ENCODE measurements around the gene PGAM2. TPM values are rescaled to one million over a fixed set of nuclear protein-coding genes. Genes with fewer than 3 reads are reported as not detected.

PGAM2 gene
- polyA plus RNA-seq, 4 donors, result 2.2 to 3.4 (median 2.8) TPM

DNA sequence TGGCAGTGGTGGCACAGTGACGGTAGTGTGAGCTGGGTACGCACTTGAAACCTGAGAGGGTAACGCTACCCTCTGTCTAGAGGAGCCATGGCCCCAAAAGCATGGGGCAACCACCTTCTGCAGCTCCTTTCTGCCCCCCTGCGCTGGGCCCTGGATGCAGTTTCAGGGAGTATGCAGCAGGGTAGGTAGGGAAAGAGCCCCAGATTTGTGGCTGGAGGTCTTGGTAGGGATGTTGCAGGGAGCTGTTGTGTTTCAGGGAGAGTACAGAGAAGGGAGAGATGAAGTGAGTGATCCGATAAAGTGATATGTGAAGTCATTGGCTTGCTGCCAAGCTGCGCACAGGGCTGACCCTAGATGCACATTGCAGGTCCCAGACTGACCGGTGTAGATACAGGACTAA, 2.7 kb upstream of the PGAM2 start:
- DNase-seq (ENCODE audit: low read depth in 4 of 4, low spot score in 2 of 4), result no peak

DNA sequence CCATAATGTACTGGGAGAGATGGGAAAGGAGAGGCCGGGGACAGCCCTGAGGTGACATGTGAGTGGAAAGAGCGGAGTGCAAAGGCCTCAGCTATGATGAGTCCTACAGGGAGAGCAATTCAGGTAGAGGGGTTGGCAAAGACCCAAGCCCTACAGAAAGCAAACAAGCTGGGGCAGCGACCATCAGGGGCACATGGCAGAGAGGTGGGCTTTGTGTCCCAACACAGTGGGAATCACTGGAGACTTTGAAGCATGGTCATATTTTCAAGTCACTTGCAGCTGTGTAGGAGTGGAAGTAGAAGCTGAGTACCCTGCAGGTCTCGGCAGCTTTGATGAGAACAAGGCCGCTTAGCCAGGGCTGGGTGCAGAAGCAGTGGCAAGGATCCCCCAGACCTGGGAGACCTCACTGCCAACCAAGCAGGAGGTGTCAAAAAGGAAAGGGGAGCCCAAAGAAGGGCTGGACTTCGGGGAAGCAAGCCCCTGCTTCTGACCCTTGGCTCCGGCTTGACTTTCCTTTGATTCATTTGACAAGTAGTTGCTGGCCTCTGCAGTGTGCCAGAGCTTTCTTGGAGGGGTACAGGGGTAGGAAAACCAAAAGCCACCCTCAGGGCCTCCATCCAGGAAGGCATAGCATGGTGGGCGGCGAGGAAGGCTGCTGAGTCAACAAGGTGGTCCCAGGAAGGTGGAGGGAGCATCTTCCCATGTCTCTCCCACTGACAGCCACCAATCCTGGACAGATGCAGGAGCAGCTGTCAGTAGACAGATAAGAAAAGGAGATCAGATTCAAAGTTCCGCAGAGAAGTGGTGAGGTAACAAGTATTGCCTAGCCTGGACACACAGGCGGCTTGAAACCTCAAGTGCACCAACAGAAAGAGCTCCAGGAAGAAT, 1.9 kb upstream of the PGAM2 start:
- DNase-seq (ENCODE audit: low read depth in 4 of 4, low spot score in 2 of 4), result no peak

DNA sequence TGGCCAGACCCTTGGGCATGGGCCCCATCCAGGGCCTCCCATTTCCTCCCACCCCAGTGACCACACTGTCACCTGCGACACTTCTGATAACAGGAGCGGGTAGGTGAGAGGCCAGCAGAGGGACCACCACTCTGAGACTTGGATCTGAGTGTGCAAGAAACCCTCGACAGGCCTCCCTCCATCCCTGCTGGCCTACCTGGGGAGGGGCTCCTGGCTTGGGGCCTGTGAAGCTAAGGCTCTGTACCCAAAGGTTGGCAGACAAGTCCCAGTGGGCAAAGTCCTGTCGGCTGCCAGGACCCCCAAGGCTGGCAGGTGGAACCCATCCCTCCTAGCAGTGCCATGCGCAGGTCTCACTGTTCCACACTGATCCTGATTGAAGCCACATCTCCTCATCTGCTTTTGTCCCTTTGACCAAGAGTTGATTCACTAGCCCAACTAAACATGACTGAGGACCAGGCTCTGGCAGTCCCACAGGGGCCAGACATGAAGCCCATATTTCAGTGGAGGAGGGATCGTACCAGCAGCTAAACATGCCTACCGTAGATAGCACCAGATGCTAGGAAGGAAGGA, 1.2 kb upstream of the PGAM2 start:
- DNase-seq (ENCODE audit: low read depth in 4 of 4, low spot score in 2 of 4), result no peak

DNA sequence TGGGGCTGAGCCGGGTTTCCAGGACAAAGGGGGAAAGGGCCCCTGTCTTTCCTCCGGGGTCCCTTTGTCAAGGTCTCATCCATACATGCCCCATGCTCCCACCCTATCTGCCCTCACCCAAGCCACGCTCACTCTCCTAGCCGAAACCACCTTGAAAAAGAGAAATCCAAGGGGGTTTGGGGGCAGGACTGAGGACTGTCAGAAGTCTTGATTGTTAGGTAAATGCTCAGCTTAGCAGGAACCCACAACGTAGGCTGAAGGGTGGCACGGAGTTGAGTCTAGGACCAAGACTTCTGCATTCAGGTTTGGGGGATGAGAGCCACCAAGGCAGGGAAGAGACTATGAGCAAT, 719 bp upstream of the PGAM2 start:
- no peak for DNase-seq (ENCODE audit: low read depth in 4 of 4, low spot score in 2 of 4)

GRCh38 chr7:44064791-44065430, 456 bp downstream of the PGAM2 start:
- no peak for DNase-seq (ENCODE audit: low read depth in 4 of 4, low spot score in 2 of 4)

- DNase-seq (ENCODE audit: low read depth in 4 of 4, low spot score in 2 of 4), result no peak
Measured at GRCh38 chr7:44063894-44064651, 1.3 kb downstream of the PGAM2 start.

- no peak for DNase-seq (ENCODE audit: low read depth in 4 of 4, low spot score in 2 of 4)
Measured at GRCh38 chr7:44063547-44063893, 1.8 kb downstream of the PGAM2 start.

DNA sequence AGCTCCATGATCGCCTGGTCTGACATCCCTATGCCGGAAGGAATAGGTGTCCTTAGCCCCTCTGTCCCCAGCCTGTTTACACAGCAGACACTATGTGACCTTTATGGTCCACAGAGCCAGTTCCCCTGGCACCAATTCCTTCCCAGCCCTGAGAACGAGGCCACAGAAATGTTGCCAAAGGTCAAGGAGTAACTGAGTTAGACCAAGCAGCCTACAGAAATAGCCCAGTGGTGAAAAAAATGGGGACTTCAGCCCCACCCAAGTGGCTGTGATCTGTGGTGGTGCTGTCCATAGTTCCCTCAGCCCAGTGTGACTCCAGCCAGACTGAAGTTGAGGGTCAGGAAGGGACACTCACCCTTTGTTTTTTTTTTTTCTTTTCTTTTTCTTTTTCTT, 2.5 kb downstream of the PGAM2 start:
- no peak for DNase-seq (ENCODE audit: low read depth in 4 of 4, low spot score in 2 of 4)

DNA sequence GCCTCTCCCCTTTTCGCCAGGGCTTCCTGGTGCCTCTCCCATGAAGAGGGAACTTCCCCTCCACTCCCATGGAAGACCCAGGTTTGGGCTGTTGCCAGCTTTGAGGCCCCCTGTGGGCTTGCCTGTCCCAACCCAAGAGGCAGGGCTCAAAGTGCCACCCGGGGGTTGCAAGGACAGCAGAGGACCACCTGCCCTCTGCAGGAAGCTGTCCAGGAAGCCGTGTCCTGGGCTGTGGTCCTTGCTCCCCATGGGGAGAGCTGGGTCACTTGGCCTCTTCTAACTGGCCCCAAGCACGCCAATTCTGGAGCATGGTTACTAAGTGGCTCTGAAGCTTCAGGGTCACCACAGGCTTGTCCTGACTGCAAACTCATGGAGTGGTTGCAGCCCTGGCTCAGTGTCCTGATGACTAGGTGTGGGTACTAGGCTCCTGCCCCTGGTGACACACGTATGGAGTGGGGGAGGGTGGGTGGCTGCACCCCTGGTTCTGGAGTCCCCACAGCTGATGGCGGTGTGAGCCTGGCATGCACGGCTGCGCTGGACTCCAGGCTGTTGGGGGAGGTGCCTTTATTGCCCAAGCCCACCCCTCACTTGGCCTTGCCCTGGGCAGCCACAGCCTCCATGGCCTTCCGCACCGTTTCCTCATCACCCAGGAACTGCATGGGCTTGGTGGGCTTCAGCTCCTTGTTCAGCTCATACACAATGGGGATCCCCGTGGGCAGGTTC, 3.0 kb downstream of the PGAM2 start:
- DNase-seq (ENCODE audit: low read depth in 4 of 4, low spot score in 2 of 4), result no peak

DNA sequence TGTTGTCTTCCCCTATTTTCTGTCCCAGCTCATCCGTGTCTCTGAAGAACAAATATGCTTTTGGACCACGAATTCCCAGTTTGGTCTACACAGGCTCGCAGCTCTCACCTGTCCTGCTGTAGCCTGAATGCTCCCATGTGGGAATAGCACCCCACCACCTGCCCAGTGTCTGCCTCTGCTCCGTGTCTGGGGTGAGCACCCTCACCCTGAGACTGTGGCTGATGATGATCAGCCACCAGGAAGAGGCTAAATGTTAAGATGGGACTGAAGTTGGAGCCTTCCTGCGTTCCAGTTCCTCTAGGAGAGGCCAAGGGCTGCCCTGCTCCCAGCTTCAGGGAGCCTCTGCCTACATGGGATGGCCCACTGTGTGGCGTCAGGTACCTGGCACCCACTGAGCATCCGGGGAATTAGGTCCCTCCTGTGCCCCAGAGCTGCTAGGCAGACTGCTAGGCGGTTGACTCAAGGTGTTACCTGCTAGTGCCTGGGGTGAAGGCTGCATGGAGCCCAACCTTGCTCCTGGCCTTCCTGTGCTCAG, 3.7 kb downstream of the PGAM2 start:
- DNase-seq (ENCODE audit: low read depth in 4 of 4, low spot score in 2 of 4), result no peak

- DNase-seq (ENCODE audit: low read depth in 4 of 4, low spot score in 2 of 4), result no peak
Measured at GRCh38 chr7:44060948-44061644, 4.3 kb downstream of the PGAM2 start.

- no peak for DNase-seq (ENCODE audit: low read depth in 4 of 4, low spot score in 2 of 4)
Measured at GRCh38 chr7:44060091-44060947, 5.0 kb downstream of the PGAM2 start.

- DNase-seq (ENCODE audit: low read depth in 4 of 4, low spot score in 2 of 4), result no peak
Measured at GRCh38 chr7:44059219-44060090, 5.9 kb downstream of the PGAM2 start.

DNA sequence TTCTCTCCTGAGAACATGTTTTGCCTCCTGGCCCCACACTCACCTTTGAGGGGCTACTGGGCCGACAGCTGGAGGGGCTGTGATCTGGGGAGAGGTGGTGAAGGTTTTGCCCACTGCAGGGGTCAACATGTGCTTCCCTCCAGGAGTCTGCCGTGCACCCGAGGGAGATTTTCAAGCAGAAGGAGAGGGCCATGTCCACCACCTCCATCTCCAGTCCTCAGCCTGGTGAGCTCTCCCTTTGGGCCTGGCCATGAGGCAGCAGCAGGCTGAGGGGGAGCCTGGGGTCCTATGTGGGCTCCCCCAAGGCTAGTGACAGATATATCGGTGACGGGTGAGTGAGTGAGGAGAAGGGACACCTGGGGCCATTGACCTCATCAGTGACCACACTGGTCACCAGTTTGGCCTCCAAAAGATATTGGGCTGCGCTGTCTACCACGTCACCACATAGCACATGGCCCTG, 6.6 kb downstream of the PGAM2 start:
- no peak for DNase-seq (ENCODE audit: low read depth in 4 of 4, low spot score in 2 of 4)

- no peak for DNase-seq (ENCODE audit: low read depth in 4 of 4, low spot score in 2 of 4)
Measured at GRCh38 chr7:44057849-44058758, 7.3 kb downstream of the PGAM2 start.

GRCh38 chr7:44057181-44057848, 8.1 kb downstream of the PGAM2 start:
- DNase-seq (ENCODE audit: low read depth in 4 of 4, low spot score in 2 of 4), result no peak

Data from left renal cortex interstitium (tissue), 4 donors.